H1 (cell line): ENCODE results near the gene VPS13D. TPM values are rescaled to one million over a fixed set of nuclear protein-coding genes. Genes with fewer than 3 reads are reported as not detected.

Experiments used
- BCL11A ChIP-seq, 2 experiments: IDR thresholded peaks; one replicate each; pipeline ENCODE4 v1.6.1; 2011; ENCODE audit warnings: low read depth in 2 of 2, low read length in 2 of 2, mild to moderate bottlenecking in 2 of 2
- CHD7 ChIP-seq: fragments of 300-600 bp; sonication (generic); IDR thresholded peaks from 2 replicates; pipeline ENCODE4 v1.7.1; 2012; ENCODE audit warnings: low read length, moderate library complexity, mild to moderate bottlenecking, inconsistent platforms; ENCODE audit not compliant: insufficient replicate concordance
- GABPA ChIP-seq: IDR thresholded peaks from 2 replicates; pipeline ENCODE4 v1.6.1; 2011; ENCODE audit warnings: mild to moderate bottlenecking, low read length, moderate library complexity, borderline replicate concordance; ENCODE audit not compliant: insufficient read depth
- HDAC6 ChIP-seq: IDR thresholded peaks from one replicate; pipeline ENCODE4 v1.7.1; 2012; ENCODE audit warnings: low read depth, mild to moderate bottlenecking, inconsistent platforms, low read length, moderate library complexity
- NANOG ChIP-seq: IDR thresholded peaks from 2 replicates; pipeline ENCODE4 v1.6.1; 2011; ENCODE audit warnings: low read length, low read depth, mild to moderate bottlenecking, inconsistent platforms; ENCODE audit not compliant: insufficient read depth, poor library complexity, severe bottlenecking
- NRF1 ChIP-seq: IDR thresholded peaks from 2 replicates; pipeline ENCODE4 v1.6.1; 2011; ENCODE audit warnings: mild to moderate bottlenecking, low read depth, low read length, improper control_type of control experiment
- SRF ChIP-seq: IDR thresholded peaks from 2 replicates; pipeline ENCODE4 v1.6.1; 2011; ENCODE audit warnings: mild to moderate bottlenecking, low read depth, low read length, moderate library complexity
- YY1 ChIP-seq: IDR thresholded peaks from 2 replicates; pipeline ENCODE4 v1.6.1; 2011; ENCODE audit warnings: low read depth, mild to moderate bottlenecking, low read length
- polyA plus RNA-seq, 7 experiments: library from polyadenylated mRNA; depleted of rRNA in 3 of 7; stranded (reverse) in 5 of 7; unstranded in 2 of 7; fragments of >200 nt in 5 of 7; fragments of 200-250 nt in 2 of 7; gene quantifications; 1 replicate in 5 of 7; 2 replicates in 1 of 7; 4 replicates in 1 of 7; pipeline versions ENCODE4 v1.2.1 to v1.2.3, GENCODE V29; 2011 to 2013; ENCODE audit warnings: missing spikeins in 2 of 7, mixed read lengths in 2 of 7
- total RNA-seq: library from RNA; stranded (reverse); fragmentation: NEBNext Ultra II Directional; extraction: Animal tissue kit (Norgen Biotek cat#: 25700); gene quantifications from 2 replicates; pipeline ENCODE4 v1.2.1, GENCODE V29; 2021

VPS13D gene
- total and polyA plus RNA-seq, 2 of the 8 experiments (the other 6 are each of a cell fraction or from before 2014, with no cell fraction given), result 10.9 to 31.2 TPM

- TF ChIP-seq CHD7 (no peak), HDAC6 (no peak), YY1 (no peak), SRF (no peak), GABPA (no peak), NRF1 (no peak), NANOG (no peak), BCL11A (IDR thresholded peaks at IDR 0.05; ENCODE audit: low read depth in 2 of 2, low read length in 2 of 2) (no peak)
- TF ChIP-seq, all 59 proteins: peak for 0
Measured at GRCh38 chr1:12372180-12372579, 142.3 kb downstream of the VPS13D start (continued).
